HG03196 (cell line): ENCODE measurements around the gene SHANK2.

Experiments used
- ATAC-seq: cut with Tn5 transposase; IDR thresholded peaks from one replicate; pipeline ENCODE4 v1.9.1; 2021; ENCODE audit not compliant: unreplicated experiment

Gene SHANK2

DNA sequence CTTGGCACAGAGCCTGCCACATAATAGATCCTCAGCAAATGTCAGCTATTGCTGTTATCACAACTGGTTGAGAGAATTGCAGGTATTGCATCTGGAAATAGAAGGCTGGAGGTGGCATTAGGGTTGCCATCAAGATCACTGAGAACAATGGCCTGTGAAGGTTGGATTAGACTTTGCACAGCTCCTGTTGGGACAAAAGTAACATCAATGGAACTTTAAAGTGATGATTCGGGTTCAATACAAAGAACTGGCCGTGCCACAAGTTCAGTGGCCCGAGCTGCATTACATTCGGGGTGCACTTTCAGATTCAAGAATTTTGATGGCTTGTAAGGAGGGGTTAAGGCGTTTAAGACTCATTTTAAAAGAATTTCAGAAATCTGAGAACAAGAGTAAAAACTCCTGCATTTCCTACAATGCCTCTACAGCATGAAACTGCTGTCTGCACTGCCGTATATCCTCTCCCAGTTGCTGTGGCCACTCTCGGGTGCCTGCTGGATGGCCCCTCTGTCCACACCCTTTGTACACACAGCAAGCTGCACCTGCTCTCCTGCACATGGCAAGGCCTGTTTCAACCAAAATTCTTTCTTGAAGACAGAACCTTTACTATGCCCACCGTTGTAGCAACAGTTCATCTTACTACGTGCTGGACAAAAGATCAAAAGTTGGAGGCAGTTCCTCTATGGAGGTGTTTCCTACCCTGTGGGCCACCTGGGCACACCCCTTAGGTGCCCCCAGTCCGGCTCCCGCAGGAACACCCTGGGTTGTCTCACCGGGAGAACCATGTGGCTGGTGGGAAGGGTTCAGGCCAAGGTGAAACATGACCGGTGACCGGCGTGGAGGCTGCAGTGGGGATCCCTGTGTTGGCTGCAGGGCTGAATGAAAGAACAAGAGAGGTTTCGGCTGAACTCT lies 17.5 kb upstream of the SHANK2 start:
- no peak for ATAC-seq

DNA sequence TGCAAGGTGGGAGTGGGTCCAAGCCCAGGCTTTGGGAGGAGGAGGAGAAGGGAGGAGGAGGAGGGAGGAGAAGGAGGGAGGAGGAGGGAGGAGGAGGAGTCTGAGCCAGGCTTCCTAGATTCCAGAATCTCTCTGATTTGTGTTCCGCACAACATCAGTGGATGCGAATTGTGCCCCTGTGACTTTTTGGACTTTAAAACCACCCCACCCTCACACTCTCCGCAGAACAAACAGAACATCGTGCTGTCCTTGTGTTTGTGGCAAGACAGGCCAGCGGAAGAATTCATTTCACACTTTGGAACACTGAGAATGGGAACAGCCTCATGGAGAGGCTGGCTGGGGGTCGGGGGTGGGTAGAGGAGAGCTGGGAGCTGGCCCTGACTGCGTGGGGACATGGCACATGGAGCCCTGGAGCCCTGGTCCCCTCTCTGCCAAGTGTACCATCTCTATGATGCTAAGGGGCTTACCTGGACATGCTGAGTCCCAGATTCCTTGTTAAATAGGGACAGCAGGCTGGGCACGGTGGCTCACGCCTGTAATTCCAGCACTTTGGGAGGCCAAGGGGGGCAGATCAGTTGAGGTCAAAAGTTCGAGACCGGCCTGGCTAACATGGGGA lies 16.4 kb upstream of the SHANK2 start:
- no peak for ATAC-seq

DNA sequence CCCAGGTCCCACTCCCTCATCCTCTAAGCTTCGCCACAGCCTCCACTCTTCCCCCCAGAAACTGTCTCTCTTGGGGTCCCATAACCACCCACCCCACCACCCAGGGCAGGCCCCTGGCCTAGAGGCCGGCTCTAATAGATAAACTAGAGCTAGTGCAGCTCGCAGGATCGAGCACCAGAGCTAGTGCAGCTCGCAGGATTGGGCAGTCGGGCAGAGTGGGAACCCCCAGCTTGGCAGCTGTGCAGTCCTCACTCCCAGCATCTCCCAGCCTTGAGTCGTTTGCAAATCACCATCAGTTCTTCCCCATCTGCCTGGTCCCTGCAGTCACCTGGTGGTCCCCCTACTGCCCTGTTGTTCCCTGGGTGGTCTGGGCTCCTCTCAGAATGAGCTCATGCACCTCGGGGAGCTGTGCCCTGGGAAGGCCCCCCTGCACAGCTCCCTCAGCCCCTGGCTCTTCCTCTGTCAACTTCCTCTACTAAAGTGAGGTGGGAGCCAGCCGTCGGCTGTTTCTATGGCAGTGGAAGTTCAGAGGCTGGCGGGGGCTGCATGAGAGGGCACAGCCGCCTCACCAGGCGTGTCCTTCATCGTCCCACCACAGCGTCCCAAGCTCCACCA lies 15.5 kb upstream of the SHANK2 start:
- no peak for ATAC-seq

DNA sequence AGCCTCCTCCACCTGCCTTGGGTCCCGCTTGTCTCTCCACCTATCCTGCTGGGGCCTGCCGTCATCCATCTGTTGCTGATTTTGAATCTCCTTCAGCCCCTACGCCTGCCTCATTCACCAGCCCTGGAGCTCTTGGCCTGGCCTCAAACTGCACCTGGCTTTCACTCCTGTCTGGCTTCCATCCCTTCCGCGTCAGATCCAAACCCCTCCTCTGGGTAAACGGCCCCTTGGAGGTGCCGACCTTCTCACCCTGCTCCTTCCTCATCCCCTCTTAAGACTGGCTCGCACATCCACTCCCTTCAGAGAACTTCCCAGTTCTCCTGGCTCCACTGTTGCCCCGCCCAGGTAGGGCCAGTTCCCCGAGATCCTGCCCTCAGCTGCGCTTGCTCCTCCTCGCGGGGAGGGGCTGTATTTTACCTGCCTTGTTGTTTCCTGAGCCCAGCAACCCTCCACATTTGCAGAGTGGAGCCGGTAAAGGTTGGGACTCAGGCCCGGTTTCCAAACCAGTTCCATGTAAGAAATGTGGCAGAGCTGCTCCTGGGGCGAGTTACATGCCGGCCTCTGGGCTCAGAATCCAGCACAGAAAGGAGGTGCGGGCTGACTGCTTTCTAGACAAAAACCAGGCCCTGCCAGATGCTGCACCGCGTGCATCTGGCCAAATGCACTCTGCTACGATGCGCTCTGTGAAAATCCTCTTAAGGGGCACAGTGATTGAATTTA lies 13.9 kb upstream of the SHANK2 start:
- no peak for ATAC-seq

- no peak for ATAC-seq
Observed at GRCh38 chr11:71265559-71266092, 13.2 kb upstream of the SHANK2 start.

DNA sequence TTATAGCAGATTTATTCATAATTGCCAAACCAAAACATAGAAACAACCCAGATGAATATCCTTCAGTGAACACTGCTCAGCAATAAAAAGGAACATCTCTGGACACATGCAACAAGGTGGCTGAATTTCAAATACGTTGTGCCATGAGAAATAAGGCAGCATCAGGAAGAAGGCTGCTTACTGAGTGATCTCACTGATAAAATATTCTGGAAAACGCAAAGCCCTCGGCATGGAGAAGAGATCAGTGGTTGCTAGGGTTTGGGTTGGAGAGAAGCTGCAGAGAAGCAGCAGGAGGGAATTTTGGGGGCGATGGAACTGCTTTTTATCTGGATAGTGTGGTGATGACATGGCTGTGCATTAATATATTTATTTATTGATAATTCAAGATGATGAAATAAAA lies 11.0 kb upstream of the SHANK2 start:
- ATAC-seq: no peak

GRCh38 chr11:71255800-71256479 lies 3.6 kb upstream of the SHANK2 start:
- ATAC-seq: no peak

GRCh38 chr11:71255323-71255722 lies 2.9 kb upstream of the SHANK2 start:
- no peak for ATAC-seq

GRCh38 chr11:71253794-71254193 lies 1.4 kb upstream of the SHANK2 start:
- no peak for ATAC-seq

- ATAC-seq: no peak
Observed at GRCh38 chr11:71252770-71253730, 673 bp upstream of the SHANK2 start.

- peak; percentile 35 for ATAC-seq
Observed at GRCh38 chr11:71251761-71252268, 562 bp downstream of the SHANK2 start.

- ATAC-seq: no peak
Observed at GRCh38 chr11:71251151-71251721, 1.1 kb downstream of the SHANK2 start.

- ATAC-seq: no peak
Observed at GRCh38 chr11:71250523-71251150, 1.7 kb downstream of the SHANK2 start.

- no peak for ATAC-seq
Observed at GRCh38 chr11:71249301-71249700, 3.1 kb downstream of the SHANK2 start.

- no peak for ATAC-seq
Observed at GRCh38 chr11:71248656-71249055, 3.7 kb downstream of the SHANK2 start.

GRCh38 chr11:71248251-71248570 lies 4.2 kb downstream of the SHANK2 start:
- ATAC-seq: no peak

- ATAC-seq: no peak
Observed at GRCh38 chr11:71247551-71248250, 4.7 kb downstream of the SHANK2 start.

GRCh38 chr11:71246559-71246958 lies 5.8 kb downstream of the SHANK2 start:
- ATAC-seq: no peak
